HG03280 (cell line): ENCODE data around the gene ADM5.
"Not testable (repeated sequence)": the region's sequence is repeated elsewhere in the genome, so short reads cannot be mapped to it uniquely, and the experiment has no call there.

ENCODE experiments used
- ATAC-seq: cut with Tn5 transposase; IDR thresholded peaks from one replicate; pipeline ENCODE4 v1.9.1; 2021; ENCODE audit warnings: mild to moderate bottlenecking, moderate library complexity; ENCODE audit not compliant: unreplicated experiment

Gene ADM5

DNA sequence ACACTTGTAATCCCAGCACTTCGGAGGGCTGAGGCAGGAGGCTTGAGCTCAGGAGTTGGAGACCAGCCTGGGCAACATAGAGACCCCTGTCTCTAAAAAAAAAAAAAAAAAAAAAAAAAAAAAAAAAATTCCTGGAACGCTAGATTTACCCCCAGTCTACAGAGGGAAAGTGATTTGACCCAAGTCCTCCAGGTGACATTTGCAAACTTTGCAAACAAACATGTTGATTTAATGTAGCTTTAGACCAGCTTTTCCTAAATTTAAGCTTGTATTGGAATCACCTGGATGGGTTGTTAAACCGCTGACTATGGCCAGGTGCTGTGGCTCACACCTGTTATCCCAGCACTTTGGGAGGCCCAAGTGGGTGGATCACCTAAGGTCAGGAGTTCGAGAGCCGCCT is 10.0 kb downstream of the ADM5 start:
- no peak for ATAC-seq

DNA sequence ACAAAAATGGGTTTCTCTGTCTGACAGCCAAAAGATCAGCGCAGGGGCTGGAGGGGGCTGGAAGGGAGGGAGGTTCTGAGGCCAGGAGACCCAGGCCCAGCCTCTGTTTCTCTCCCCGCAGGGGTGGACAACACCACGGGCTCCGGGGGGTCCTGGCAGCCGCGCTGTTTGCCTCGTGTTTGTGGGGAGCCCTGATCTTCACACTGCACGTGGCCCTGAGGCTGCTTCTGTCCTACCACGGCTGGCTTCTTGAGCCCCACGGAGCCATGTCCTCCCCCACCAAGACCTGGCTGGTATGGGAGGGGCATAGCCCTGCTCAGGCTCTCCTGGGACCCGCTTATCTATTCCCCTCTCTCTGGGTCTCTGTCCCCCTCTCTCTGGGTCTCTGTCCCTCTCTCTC is 11.2 kb downstream of the ADM5 start:
- no peak for ATAC-seq

DNA sequence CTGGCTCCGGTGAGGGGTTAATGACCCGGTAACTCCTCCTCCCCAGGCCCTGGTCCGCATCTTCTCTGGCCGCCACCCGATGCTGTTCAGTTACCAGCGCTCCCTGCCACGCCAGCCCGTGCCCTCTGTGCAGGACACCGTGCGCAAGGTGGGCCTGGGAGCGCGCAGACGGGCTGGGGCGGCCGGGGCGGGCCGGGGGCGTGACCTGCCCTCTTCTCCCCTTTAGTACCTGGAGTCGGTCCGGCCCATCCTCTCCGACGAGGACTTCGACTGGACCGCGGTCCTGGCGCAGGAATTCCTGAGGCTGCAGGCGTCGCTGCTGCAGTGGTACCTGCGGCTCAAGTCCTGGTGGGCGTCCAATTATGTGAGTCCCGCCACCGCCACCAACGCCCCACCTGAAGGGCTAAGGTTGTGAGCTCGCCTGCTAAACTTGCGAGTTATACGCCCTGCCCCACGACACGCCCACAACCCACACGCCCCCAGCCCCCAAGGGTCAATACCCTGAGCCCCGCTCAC is 11.9 kb downstream of the ADM5 start:
- no peak for ATAC-seq

DNA sequence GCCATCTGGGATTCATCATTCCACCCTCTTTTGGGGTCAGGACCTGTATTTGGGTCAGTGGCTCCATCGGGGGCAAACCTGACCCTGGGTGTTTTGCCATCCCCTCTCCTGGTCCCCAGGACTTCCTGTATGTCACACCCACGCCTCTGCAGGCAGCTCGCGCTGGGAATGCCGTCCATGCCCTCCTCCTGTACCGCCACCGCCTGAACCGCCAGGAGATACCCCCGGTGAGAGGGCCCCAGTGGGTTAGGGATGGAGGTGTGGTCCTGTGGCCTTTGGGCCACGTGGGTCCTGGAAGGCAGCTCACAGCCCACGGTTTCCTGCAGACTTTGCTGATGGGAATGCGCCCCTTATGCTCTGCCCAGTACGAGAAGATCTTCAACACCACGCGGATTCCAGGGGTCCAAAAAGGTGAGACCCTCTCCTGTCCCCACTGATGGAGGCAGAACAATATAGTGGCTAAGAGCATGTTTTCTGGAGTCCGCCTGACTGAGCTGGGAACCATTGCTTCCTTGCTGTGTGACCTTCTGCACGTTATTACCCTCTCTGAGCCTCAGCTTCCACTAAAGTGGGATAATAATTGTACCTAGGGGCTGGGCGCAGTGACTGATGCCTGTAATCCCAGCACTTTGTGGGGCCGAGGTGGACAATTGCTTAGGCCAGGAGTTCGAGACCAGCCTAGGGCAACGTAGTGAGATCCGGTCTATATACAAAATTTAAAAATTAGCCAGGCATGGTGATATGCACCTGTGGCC is 15.7 kb downstream of the ADM5 start:
- ATAC-seq: no peak

DNA sequence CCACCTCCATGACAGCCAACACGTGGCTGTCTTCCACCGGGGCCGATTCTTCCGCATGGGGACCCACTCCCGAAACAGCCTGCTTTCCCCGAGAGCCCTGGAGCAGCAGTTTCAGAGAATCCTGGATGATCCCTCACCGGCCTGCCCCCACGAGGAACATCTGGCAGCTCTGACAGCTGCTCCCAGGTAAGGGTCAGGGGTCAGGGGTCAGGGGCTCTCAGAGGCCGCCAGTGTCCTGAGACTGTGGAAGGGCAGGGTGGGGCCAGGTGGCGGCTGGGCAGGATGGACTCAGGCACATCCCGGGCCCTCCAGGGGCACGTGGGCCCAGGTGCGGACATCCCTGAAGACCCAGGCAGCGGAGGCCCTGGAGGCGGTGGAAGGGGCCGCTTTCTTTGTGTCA is 16.5 kb downstream of the ADM5 start:
- ATAC-seq: no peak

DNA sequence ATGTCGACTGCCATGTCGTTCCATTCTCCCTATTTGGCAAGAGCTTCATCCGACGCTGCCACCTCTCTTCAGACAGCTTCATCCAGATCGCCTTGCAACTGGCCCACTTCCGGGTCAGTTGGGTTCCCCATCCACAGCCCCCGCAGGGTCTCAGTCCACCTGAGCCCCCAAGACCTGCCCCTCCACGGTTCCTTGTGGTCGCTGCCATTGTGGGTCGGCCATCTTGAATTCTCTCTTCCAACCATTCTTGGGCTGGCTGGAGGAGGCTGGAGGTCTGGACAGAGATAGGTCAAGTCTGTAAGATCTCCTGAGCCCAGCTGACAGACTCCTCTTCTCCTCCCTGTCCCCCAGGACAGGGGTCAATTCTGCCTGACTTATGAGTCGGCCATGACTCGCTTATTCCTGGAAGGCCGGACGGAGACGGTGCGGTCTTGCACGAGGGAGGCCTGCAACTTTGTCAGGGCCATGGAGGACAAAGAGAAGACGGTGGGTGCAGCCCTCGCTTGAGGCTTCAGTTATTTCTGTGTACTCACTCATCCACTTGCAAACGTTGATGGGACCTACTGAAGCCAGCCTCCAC is 21.1 kb downstream of the ADM5 start:
- ATAC-seq: no peak

DNA sequence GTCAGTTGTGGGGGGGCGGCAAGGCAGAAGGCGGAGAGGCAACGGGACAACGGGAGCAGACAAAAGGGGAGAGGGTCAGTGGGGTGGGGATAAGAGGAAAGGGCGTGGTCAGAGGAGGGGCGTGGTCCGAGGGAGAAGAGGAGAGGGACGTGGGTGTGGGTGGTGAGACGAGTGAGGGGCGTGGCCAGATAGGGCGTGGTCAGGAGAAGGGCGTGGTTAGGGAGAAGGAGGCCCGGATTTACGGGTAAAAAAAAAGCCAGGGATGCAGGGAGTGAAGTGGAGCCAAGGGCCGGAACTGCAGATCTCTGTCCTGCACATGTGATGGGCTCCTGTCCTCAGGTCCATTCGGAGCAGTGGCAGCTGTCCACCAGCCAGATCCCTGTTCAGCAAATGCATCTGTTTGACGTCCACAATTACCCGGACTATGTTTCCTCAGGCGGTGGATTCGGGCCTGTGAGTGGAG is 23.0 kb downstream of the ADM5 start:
- ATAC-seq: no peak

DNA sequence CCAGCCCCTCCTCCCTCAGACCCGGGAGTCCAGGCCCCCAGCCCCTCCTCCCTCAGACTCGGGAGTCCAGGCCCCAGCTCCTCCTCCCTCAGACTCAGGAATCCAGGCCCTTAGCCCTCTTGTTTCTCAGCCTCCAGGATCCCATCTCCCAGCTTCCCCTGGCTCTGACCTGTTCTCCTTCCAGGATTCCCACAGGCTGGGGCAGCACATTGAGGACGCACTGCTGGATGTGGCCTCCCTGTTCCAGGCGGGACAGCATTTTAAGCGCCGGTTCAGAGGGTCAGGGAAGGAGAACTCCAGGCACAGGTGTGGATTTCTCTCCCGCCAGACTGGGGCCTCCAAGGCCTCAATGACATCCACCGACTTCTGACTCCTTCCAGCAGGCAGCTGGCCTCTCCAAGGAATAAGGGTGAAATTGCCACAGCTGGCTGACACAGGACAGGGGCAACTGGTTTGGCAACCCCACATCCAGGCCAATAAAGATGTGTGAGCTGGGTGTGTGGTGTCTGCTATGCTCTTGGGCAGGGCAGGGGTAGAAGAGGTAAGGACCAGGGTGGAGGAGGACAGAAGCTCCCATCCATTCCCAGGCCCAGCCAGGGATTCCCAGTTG is 23.9 kb downstream of the ADM5 start:
- ATAC-seq: no peak

DNA sequence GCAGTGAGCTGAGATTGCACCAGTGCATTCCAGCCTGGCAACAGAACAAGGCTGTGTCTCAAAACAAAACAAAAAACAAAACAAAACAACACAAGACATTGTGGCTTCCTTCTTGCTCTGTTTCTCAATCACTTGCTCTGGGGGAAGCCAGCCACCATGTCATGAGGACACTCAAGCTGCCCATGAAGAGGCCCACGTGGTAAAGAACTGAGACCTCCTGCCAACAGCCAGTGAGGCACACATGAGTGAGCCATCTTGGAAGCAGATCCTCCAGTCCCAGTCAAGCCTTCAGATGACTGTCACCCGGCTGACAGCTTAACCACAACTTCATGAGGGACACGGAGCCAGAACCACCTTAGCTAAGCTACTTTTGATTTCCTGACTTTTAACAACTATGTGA is 26.8 kb downstream of the ADM5 start:
- ATAC-seq: no peak

DNA sequence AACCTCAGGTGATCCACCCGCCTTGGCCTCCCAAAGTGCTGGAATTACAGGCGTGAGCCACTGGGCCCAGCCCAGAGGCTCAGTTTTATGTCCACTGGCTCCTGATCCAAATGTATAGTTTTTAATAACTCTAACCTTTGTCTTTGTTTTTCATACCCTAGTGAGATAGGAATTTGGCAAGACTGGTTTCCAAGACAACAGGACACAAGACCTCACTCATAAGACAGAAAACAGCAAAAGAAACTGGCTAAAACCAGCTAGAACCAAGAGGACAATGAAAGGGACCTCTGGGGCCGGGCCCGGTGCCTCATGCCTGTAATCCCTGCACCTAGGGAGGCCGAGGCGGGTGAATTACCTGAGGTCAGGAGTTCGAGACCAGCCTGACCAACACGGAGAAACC is 29.1 kb downstream of the ADM5 start:
- no peak for ATAC-seq

DNA sequence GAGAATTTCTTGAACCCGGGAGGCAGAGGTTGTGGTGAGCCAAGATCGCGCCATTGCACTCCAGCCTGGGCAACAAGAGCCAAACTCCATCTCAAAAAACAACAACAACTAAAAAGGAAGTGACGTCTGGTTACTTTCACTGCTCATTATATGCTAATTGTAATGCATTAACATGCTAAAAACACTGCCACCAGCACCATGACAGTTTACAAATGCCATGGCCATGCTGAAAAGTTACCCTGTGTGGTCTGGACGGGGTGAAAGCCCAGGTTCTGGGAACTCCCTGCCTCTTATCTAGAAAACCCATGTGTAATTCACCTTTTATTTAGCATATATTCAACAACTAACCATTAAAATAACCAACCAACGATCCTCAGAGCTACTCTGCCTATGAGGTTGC is 29.6 kb downstream of the ADM5 start:
- no peak for ATAC-seq

DNA sequence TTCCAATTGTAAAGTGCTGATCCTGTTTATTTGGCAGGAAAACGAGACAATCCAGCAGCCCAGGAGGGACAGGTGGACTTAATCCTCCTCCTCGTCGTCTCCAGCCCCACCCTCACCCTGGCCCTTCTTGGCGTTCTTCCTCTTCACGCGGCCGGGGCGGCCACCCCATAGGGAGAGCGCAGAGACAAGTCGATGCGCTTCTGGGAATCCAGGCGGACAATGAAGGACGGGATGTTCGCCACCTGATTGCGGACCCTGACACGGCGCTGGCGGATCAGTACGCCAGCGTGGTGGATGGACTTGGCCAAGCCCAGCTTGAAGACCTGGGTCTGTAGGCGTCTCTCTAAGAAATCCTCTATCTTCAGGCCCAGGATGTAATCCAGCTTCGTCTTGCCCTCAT is 30.0 kb downstream of the ADM5 start:
- not testable (repeated sequence) for ATAC-seq

DNA sequence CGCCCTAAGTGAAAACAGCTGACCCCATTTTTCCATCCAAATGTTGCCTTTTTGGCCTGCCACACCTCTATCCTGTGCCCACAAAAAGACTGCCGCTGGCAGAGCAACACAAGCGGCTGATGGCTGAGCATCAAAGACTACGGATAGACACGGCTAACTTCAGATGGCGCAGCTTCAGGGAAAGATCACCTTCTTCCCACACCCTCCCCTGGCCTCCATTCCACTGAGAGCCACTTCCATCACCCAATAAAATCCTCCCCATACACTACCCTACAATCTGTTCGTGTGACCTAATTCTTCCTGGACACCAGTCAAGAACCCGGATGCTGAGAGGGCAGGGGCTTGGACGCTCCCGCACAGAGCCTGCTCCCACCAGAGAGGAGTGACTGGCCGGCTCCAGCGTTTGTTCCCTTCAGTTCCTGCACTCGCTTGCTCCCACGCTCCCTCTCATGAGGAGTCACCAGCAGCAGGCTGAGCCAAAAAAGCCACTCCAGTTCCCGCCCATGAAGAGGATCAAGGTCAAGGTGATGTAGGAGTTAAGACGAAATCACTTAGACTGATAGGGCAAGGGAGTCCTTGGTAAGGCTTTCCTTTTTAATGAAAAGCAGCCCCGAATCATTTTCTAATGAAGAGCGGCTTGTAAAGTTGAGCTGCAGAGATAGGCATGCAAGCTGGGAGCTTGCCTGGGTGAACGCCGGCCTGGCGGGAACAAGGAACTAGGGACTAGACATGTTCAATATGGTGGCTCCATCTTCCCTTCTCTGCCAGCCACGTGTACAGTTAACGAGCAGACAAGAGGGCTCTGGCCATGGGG is 38.0 kb downstream of the ADM5 start:
- ATAC-seq: no peak

DNA sequence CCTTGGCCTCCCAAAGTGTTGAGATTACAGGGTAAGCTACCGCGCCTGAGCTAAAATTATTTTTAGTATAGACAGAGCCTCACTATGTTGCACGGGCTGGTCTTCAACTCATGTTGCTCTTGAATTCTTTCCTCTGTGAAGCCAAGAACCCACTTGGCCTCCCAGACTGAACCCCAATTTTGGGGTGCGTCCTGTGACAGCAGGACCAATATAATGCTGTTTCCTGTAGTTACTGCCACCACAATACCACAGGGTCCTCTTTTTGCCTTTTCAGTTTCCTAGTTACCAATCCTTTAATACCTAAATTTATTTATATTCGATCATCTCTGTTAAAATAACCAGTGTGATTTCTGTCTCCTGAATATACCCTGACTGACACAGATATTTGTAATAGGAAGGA is 40.8 kb downstream of the ADM5 start:
- no peak for ATAC-seq

DNA sequence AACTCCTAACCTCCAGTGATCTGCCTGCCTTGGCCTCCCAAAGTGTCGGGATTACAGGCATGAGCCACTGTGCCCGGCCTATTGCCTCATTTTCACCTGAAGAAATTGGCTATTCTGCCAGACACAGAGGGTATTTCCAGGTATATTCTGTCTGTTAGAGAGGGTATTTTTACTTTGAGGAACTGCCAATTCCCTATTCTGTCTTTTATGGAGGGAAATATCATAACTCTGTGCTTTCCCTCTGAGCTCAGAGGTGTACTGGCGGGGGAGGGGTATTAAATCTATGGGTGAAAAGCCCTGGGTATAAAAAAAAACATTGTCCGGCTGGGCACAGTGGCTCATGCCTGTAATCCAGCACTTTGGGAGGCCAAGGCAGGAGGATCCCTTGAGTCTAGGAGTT is 48.9 kb downstream of the ADM5 start:
- no peak for ATAC-seq

DNA sequence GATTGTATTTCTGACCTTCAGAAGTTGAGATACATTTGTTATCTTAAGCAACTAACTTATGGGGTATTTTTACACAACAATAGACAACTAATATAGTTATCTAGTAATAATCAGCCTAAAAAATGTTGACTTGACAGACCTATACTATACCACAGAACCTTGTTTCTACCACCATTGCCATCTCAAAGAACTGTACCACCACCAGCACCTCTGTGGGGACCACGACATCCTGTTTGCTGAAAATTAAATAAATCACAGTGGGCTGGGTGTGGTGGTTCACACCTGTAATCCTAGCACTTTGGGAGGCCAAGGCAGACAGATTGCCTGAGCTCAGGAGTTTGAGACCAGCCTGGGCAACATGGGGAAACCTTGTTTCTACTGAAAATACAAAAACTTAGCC is 49.7 kb downstream of the ADM5 start:
- ATAC-seq: no peak

DNA sequence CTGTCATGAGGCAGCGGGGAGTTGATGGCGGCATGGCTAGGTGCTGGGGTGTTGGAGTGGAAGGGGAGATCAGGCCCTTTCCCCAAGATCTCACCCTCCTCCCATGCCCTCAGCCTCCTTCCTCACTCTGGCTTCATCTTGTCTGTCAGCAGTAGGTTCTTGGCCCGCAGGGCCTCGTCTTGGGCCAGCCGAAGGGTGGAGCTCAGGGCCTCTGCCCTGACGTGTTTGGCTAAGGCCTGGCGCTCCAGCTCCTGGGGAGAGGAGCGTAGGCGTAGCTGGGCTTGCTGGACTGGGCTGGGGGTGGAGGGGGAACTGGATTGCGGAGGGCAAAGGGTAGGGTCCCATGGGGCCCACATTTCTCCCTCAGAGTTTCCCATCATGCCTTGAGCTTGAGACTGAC is 50.5 kb downstream of the ADM5 start:
- ATAC-seq: no peak
